ENCODE results near the gene ZNF334.

Gene ZNF334

DNA sequence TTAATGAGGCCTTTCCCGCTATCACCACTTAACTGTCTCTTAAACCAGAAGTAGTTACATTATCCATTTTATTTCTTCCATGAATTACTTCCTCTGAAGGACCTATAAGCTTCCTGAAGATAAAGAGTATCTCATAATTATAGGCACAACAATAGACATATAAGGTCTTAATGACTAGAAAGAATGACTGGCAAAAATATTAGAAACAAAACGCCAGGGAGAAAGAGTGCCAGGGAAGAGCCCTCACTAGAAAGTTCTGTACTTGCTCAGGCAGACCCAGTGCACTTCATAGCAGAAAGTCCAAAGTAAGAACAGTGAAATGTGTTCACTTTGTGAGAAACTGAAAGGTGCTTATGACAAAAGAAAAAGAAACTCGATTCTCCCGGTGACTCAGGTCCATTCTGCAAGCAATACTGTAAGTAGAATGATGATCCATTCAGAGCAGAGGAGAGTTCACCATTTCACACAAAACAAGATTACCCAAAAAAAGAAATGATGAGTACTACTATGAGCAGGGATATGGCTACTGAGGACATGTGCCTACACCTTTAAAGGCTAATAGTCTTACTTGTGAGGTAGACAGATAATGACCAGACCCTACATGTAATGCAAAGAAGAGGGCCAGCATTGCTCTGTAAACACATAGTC is 5.5 kb downstream of the ZNF334 start:
- Histone ChIP-seq H3K36me3 (ENCODE audit: control insufficient read depth, insufficient read depth, low read length) (peaks cover 16% of the 10 kb centered on the region), H3K9me3 (ENCODE audit: control insufficient read depth, insufficient read depth, low read length) (peaks cover 16% of the 10 kb centered on the region), H3K27me3 (ENCODE audit: control insufficient read depth, insufficient read depth, low read length) (no peaks in the 10 kb centered on the region), H3K4me3 (ENCODE audit: low read depth, low read length) (no peak overlapping the region), H3K9ac (ENCODE audit: low read depth, low read length) (no peak overlapping the region), H3K4me1 (ENCODE audit: control insufficient read depth, insufficient read depth, low read length) (no peaks in the 10 kb centered on the region)

DNA sequence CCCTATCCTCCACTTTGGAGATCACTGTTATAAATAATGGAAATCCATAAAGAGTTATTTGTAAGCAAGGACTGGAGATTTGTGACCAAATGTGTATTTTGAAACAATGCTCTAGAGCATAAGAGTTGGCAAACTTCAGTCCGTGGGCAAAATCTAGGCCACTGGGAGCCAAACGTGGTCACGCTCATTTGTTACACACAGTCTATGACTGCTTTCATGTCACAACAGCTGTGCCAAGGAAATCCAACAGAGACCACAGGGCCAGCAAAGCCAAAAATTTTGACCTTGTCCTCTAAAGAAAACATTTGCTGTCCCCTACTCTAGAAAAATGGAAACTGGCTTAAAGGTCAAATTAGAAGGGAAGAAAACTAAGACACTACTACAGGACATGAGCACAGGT is 7.9 kb downstream of the ZNF334 start:
- Histone ChIP-seq H3K9me3 (ENCODE audit: control insufficient read depth, insufficient read depth, low read length) (peaks cover 36% of the 10 kb centered on the region), H3K27me3 (ENCODE audit: control insufficient read depth, insufficient read depth, low read length) (no peaks in the 10 kb centered on the region), H3K4me1 (ENCODE audit: control insufficient read depth, insufficient read depth, low read length) (no peaks in the 10 kb centered on the region), H3K4me3 (ENCODE audit: low read depth, low read length) (no peak overlapping the region), H3K36me3 (ENCODE audit: control insufficient read depth, insufficient read depth, low read length) (peaks cover 25% of the 10 kb centered on the region), H3K9ac (ENCODE audit: low read depth, low read length) (no peak overlapping the region)

DNA sequence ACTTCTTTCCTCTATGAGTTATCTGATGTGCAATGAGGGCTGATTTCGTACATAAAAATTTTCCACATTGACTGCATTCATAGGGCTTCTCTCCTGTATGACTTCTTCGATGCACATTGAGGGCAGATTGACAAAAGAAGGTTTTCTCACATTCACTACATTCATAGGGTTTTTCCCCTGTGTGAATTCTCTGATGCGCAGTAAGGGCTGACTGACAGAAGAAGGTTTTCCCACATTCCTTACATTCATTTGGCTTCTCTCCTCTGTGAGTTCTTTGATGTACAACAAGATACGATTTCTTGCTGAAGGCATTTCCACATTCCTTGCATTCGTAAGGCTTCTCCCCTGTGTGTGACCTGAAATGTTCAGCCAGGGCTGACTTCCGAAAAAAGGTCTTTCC is 11.4 kb downstream of the ZNF334 start:
- no peaks in the 10 kb centered on the region for H3K4me1 ChIP-seq (ENCODE audit: control insufficient read depth, insufficient read depth, low read length)
- H3K9ac ChIP-seq (ENCODE audit: low read depth, low read length), result no peak overlapping the region
- no peak overlapping the region for H3K4me3 ChIP-seq (ENCODE audit: low read depth, low read length)
- H3K9me3 ChIP-seq (ENCODE audit: control insufficient read depth, insufficient read depth, low read length), result peaks cover 47% of the 10 kb centered on the region
- H3K27me3 ChIP-seq (ENCODE audit: control insufficient read depth, insufficient read depth, low read length), result no peaks in the 10 kb centered on the region
- peaks cover 21% of the 10 kb centered on the region for H3K36me3 ChIP-seq (ENCODE audit: control insufficient read depth, insufficient read depth, low read length)

DNA sequence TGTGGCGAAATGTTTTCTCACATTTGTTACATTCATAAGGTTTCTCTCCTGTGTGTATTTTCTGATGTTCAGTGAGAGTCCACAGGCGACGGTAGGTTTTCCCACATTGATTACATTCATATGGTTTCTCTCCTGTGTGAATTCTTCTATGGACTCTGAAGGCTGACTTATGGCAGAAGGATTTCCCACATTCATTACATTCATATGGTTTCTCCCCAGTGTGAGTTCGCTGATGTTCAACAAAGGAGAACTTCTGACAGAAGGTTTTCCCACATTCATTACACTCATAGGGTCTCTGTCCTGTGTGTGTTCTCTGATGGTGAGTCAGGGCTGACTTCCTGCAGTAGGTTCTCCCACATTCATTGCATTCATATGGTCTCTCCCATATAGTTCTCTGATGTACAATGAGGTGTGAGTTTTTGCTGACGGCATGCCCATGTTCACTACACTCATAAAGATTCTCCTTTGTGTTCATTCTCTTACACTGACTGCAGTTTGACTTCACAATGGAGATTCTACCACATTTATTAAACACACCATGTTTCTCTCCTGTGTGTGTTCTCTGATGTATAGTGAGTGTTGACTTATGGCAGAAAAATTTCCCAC is 11.9 kb downstream of the ZNF334 start:
- H3K4me1 ChIP-seq (ENCODE audit: control insufficient read depth, insufficient read depth, low read length), result no peaks in the 10 kb centered on the region
- no peak overlapping the region for H3K9ac ChIP-seq (ENCODE audit: low read depth, low read length)
- no peaks in the 10 kb centered on the region for H3K27me3 ChIP-seq (ENCODE audit: control insufficient read depth, insufficient read depth, low read length)
- peaks cover 21% of the 10 kb centered on the region for H3K36me3 ChIP-seq (ENCODE audit: control insufficient read depth, insufficient read depth, low read length)
- H3K9me3 ChIP-seq (ENCODE audit: control insufficient read depth, insufficient read depth, low read length), result peaks cover 47% of the 10 kb centered on the region
- no peak overlapping the region for H3K4me3 ChIP-seq (ENCODE audit: low read depth, low read length)

DNA sequence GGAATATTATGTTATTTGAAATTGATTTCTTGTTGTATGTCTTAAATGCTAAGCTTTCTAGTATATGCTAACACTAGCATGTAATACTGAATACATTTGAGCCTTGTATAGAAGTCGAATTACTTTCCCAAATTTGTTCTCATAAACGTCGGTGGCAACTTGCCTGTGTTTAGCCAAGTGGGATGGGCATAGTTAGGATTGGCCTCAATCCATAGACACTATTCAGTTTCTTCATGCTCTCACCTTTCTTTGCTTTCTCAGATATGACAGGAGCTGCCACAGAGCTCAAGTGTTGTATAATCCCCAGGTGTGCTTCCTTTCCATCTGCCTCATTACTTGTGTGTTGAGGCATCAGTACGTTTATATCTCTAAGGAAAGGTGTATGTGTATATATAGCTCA is 19.3 kb downstream of the ZNF334 start:
- Histone ChIP-seq H3K9me3 (ENCODE audit: control insufficient read depth, insufficient read depth, low read length) (no peaks in the 10 kb centered on the region), H3K36me3 (ENCODE audit: control insufficient read depth, insufficient read depth, low read length) (no peaks in the 10 kb centered on the region), H3K4me3 (ENCODE audit: low read depth, low read length) (no peak overlapping the region), H3K4me1 (ENCODE audit: control insufficient read depth, insufficient read depth, low read length) (no peaks in the 10 kb centered on the region), H3K27me3 (ENCODE audit: control insufficient read depth, insufficient read depth, low read length) (no peaks in the 10 kb centered on the region), H3K9ac (ENCODE audit: low read depth, low read length) (no peak overlapping the region)

DNA sequence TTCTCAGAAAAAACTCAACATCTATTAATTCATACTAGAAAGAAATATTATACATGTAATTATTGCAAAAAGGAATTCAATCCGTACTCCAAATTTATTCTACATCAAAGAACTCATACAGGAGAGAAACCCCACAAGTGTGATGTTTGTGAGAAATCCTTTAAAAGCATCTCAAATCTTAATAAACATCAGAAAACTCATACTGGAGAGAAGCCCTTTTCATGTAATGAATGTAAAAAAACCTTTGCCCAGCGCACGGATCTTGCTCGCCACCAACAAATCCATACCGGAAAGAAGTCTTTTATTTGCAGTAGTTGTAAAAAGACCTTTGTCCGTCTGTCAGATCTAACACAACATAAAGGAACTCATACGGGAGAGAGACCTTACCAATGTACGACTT is 22.0 kb downstream of the ZNF334 start:
- no peak overlapping the region for H3K9ac ChIP-seq (ENCODE audit: low read depth, low read length)
- H3K36me3 ChIP-seq (ENCODE audit: control insufficient read depth, insufficient read depth, low read length), result no peaks in the 10 kb centered on the region
- no peaks in the 10 kb centered on the region for H3K9me3 ChIP-seq (ENCODE audit: control insufficient read depth, insufficient read depth, low read length)
- H3K27me3 ChIP-seq (ENCODE audit: control insufficient read depth, insufficient read depth, low read length), result no peaks in the 10 kb centered on the region
- H3K4me1 ChIP-seq (ENCODE audit: control insufficient read depth, insufficient read depth, low read length), result no peaks in the 10 kb centered on the region
- H3K4me3 ChIP-seq (ENCODE audit: low read depth, low read length), result no peak overlapping the region

DNA sequence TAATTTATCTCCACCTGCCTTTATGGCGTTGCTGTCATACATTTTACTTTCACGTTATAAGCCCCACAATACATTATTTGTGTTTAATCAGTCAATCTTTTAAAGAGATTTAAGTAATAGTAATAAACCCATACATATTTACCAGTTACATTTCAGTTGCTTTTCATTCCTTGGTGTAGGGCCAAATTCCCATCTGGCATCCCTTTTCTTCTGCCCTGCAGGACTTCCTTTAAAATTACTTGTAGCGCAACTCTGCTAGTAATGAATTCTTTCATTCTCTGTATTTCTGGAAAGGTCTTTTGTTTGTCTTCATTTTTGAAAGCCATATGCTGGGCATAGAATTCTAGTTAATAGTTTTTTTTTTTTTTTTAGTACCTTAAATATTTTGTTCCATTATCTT is 24.9 kb downstream of the ZNF334 start:
- H3K4me1 ChIP-seq (ENCODE audit: control insufficient read depth, insufficient read depth, low read length), result peaks cover 4% of the 10 kb centered on the region
- H3K36me3 ChIP-seq (ENCODE audit: control insufficient read depth, insufficient read depth, low read length), result no peaks in the 10 kb centered on the region
- H3K9ac ChIP-seq (ENCODE audit: low read depth, low read length), result no peak overlapping the region
- H3K27me3 ChIP-seq (ENCODE audit: control insufficient read depth, insufficient read depth, low read length), result no peaks in the 10 kb centered on the region
- no peak overlapping the region for H3K4me3 ChIP-seq (ENCODE audit: low read depth, low read length)
- no peaks in the 10 kb centered on the region for H3K9me3 ChIP-seq (ENCODE audit: control insufficient read depth, insufficient read depth, low read length)

DNA sequence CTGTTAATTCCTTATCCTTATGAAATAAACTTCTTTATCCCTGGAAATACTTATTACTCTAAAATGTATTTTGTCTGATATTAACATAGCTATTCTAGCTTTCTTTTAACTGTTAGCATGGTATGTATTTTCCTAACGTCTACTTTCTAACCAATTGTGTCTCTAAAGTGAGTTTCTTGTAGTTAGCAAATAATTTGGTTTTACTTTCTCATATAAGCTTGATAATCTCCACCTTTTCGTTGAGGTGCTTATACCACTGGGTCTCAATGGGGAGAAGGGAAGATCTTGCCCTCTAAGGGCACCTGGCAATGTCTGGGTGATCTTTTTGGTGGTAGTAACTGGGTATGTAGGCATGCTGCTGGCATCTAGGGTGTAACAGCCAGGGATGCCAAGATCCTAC is 25.7 kb downstream of the ZNF334 start:
- Histone ChIP-seq H3K4me3 (ENCODE audit: low read depth, low read length) (no peak overlapping the region), H3K4me1 (ENCODE audit: control insufficient read depth, insufficient read depth, low read length) (peaks cover 4% of the 10 kb centered on the region), H3K9me3 (ENCODE audit: control insufficient read depth, insufficient read depth, low read length) (no peaks in the 10 kb centered on the region), H3K36me3 (ENCODE audit: control insufficient read depth, insufficient read depth, low read length) (no peaks in the 10 kb centered on the region), H3K27me3 (ENCODE audit: control insufficient read depth, insufficient read depth, low read length) (no peaks in the 10 kb centered on the region), H3K9ac (ENCODE audit: low read depth, low read length) (no peak overlapping the region)

DNA sequence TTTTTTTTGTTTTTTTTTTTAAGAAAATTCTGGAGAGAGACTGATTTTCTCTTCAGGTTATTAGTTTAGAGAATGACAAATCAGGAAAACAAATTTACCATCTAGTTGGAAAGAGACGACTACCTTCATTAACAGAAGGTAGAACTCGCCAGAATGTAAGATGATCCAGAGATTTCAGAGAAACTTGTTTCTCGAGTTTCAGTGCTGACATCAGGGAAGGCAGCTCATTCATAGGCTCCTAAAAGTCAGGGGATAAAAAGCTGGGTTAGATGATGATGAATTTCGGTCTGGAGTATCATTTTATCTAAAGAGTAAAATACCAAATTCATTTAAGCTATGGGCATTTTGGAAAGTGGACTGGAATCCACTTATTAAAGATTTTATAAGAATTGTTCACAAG is 27.9 kb downstream of the ZNF334 start:
- no peak overlapping the region for H3K9ac ChIP-seq (ENCODE audit: low read depth, low read length)
- no peaks in the 10 kb centered on the region for H3K27me3 ChIP-seq (ENCODE audit: control insufficient read depth, insufficient read depth, low read length)
- no peaks in the 10 kb centered on the region for H3K9me3 ChIP-seq (ENCODE audit: control insufficient read depth, insufficient read depth, low read length)
- H3K4me3 ChIP-seq (ENCODE audit: low read depth, low read length), result no peak overlapping the region
- H3K36me3 ChIP-seq (ENCODE audit: control insufficient read depth, insufficient read depth, low read length), result no peaks in the 10 kb centered on the region
- peaks cover 4% of the 10 kb centered on the region for H3K4me1 ChIP-seq (ENCODE audit: control insufficient read depth, insufficient read depth, low read length)

DNA sequence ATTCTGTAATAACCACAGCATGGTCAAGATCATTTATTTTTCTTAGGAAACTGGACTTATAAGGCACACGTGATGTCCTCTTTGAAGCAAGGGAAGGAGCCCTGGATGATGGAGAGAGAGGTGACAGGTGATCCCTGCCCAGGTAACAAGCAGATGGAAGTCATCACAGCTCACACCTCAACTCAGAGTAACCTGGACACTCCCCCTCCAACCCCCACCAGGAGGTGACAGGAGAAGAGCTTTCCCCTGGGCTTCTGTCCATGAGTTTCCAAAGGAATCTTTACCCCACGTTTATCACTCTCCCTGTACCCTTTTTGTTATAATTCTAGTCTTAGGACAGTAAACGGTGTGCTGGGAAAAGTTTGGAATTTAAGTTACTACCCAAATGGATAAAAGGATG is 28.4 kb downstream of the ZNF334 start:
- no peak overlapping the region for H3K9ac ChIP-seq (ENCODE audit: low read depth, low read length)
- H3K27me3 ChIP-seq (ENCODE audit: control insufficient read depth, insufficient read depth, low read length), result no peaks in the 10 kb centered on the region
- peaks cover 4% of the 10 kb centered on the region for H3K4me1 ChIP-seq (ENCODE audit: control insufficient read depth, insufficient read depth, low read length)
- H3K4me3 ChIP-seq (ENCODE audit: low read depth, low read length), result no peak overlapping the region
- no peaks in the 10 kb centered on the region for H3K9me3 ChIP-seq (ENCODE audit: control insufficient read depth, insufficient read depth, low read length)
- no peaks in the 10 kb centered on the region for H3K36me3 ChIP-seq (ENCODE audit: control insufficient read depth, insufficient read depth, low read length)

DNA sequence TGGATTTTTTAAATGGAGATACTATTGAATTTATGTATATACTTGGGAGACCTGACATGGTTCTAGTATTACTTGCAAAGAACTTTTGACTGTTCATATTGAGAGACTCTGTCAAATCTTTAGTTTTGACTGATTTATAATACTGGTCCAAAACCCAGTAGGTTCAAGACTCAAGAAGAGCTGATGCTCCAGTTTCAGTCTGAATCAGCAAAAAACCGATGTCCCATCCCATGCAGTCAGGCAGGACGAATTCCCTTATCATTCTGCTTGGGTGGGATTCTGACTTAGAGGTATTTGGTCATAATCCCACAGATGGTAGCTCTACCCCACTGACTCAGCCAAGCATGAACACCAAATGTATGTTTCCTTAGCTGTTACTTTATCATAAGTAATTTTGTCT is 29.5 kb downstream of the ZNF334 start:
- H3K27me3 ChIP-seq (ENCODE audit: control insufficient read depth, insufficient read depth, low read length), result no peaks in the 10 kb centered on the region
- H3K9ac ChIP-seq (ENCODE audit: low read depth, low read length), result no peak overlapping the region
- no peak overlapping the region for H3K4me3 ChIP-seq (ENCODE audit: low read depth, low read length)
- peaks cover 4% of the 10 kb centered on the region for H3K4me1 ChIP-seq (ENCODE audit: control insufficient read depth, insufficient read depth, low read length)
- H3K36me3 ChIP-seq (ENCODE audit: control insufficient read depth, insufficient read depth, low read length), result no peaks in the 10 kb centered on the region
- H3K9me3 ChIP-seq (ENCODE audit: control insufficient read depth, insufficient read depth, low read length), result no peaks in the 10 kb centered on the region

DNA sequence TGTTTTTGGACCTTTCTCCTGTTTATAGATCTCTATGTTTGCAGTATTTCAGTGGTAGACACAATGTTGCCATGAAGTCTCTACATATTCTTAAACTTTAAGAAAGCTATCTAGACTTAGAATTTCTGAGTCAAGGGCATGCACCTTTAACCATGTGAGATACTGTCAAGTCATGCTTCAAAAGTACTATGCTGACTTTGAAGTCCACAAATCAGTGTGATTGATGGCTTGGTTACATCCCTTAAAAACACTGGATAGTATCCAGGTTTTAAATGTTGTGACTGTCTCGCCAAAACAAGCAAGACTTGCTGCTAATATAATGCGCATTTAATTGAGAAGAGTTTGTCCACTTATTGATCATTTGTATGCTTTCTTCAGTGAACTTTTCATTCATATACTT is 30.5 kb downstream of the ZNF334 start:
- no peak overlapping the region for H3K9ac ChIP-seq (ENCODE audit: low read depth, low read length)
- no peaks in the 10 kb centered on the region for H3K36me3 ChIP-seq (ENCODE audit: control insufficient read depth, insufficient read depth, low read length)
- no peak overlapping the region for H3K4me3 ChIP-seq (ENCODE audit: low read depth, low read length)
- H3K9me3 ChIP-seq (ENCODE audit: control insufficient read depth, insufficient read depth, low read length), result no peaks in the 10 kb centered on the region
- no peaks in the 10 kb centered on the region for H3K27me3 ChIP-seq (ENCODE audit: control insufficient read depth, insufficient read depth, low read length)
- H3K4me1 ChIP-seq (ENCODE audit: control insufficient read depth, insufficient read depth, low read length), result peaks cover 4% of the 10 kb centered on the region
